HG03139 (cell line): ENCODE data around the gene MXRA8.
A peak's percentile ranks its signal among the peaks of the same experiment; 100 is the strongest.
"Not testable (repeated sequence)": the region's sequence is repeated elsewhere in the genome, so short reads cannot be mapped to it uniquely, and the experiment has no call there.

Experiments
- ATAC-seq: cut with Tn5 transposase; IDR thresholded peaks from one replicate; pipeline ENCODE4 v1.9.1; 2021; ENCODE audit not compliant: unreplicated experiment

Gene MXRA8, protein sequence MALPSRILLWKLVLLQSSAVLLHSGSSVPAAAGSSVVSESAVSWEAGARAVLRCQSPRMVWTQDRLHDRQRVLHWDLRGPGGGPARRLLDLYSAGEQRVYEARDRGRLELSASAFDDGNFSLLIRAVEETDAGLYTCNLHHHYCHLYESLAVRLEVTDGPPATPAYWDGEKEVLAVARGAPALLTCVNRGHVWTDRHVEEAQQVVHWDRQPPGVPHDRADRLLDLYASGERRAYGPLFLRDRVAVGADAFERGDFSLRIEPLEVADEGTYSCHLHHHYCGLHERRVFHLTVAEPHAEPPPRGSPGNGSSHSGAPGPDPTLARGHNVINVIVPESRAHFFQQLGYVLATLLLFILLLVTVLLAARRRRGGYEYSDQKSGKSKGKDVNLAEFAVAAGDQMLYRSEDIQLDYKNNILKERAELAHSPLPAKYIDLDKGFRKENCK

DNA sequence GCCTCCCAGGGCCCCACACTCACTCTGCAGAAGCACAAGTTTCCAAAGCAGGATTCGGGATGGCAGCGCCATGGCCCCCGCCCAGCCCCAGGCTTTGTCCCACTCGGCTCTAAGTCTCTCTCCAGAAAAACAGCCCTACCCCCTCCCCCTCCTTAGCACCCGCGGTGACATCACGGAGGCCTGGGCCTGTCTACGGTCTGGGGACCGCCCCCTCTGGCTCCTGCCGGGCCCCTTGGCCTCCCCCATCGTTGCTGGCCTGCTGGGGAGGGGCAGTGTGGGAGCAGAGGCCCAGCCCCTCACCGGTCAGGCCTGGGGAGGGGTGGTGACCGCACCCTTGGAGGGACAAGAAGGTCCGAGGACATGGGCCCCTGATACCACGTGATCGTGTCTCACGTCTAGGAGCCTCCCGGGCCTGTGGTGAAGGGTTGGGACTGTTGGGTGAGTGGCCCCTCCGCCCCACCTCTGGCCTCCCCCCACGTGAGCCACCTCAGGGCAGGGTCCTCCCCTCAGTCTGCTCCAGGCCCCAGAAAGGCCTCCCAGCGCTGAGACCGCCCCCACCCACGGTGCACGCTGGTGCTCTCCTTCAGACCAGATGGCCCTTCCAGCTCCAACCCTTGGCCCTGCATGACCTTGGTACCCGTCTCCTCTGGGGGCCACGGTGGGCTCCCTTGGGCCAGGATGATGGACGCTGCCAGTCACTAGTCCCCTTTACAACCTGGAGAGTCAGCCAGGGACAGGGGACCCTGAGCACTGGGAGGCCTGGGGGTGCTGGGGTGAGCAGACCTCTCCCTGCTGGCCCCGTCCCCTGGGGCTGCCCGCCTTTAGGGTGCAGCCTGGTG is at the start of gene MXRA8:
TSS of gene MXRA8 (minus strand) at position 123 of the 839 bp plus-strand sequence. CDS start at position 72, 51 bp downstream.
- ATAC-seq: no peak

DNA sequence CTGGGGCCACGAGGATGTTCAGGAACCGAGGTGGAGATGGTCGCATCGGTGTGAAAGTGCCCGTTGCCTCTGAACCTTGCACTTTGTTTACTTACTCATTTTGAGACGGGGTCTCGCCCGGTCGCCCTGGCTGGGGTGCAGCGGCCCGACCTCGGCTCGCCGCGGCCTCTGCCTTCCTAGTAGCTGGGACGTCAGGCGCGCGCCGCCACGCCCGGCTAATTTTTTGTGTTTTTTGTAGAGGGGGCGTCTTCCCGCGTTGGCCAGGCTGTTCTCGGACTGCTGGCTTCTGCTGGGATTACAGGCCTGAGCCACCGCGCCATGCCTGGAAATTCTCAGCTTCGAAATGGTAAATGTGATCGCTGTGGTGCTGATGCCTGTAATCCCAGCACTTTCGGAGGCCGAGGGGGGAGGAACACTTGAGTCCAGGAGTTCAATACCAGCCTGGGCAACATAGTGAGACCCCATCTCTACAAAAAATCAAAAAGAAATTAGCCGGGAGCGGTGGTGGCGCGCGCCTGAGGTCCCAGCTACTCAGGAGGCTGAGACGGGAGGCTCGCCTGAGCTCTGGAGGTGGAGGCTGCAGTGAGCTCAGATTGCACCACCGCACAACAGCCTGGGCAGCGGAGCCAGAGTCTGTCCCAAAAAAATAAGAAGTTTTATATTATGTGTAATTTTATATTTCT is 49.4 kb upstream of the MXRA8 start:
- peak; percentile 22 for ATAC-seq

DNA sequence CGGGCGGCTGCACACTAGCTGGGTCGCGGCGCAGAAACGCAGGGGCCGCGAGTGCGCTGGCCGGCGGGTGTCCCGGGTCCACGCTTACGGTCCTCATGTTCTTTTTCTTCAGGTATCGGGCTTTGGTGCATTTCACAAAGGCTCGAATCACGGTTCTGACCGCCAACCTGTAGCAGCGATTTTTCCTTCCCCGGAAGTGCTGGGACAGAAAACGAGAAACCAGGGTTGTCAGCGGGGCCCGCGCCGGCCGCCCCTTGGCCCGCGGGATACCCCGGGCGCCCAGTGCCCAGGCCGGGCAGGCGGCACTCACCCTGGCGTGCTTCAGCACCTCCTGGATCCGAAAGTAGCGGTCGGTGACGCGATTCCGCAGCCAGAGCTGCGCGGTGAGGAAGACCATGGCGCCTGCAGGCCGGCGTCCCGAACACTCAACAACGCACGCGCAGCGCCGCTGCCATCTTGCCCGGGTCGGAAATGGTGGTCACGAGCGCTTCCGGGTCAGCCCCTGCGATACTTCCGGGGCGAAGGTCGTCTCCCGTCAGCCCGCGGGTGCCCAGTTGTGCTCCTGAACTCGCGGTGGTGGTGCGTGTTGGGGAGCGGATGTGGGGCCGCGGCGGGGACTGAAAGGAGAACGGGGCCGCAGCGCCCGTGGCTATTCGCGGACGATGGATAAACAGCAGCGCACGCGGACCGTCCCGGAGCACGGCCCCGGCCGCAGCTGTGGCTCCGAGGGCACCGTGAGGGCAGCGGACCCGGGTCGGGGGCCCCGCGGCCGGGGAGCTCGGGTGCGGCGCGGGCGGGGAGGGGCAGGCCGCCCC is 48.7 kb upstream of the MXRA8 start, which contains the start of gene MRPL20:
TSS of gene MRPL20 (minus strand) at position 473 of the 815 bp plus-strand sequence. CDS start at position 397, 76 bp downstream.
- ATAC-seq: peak; percentile 85

DNA sequence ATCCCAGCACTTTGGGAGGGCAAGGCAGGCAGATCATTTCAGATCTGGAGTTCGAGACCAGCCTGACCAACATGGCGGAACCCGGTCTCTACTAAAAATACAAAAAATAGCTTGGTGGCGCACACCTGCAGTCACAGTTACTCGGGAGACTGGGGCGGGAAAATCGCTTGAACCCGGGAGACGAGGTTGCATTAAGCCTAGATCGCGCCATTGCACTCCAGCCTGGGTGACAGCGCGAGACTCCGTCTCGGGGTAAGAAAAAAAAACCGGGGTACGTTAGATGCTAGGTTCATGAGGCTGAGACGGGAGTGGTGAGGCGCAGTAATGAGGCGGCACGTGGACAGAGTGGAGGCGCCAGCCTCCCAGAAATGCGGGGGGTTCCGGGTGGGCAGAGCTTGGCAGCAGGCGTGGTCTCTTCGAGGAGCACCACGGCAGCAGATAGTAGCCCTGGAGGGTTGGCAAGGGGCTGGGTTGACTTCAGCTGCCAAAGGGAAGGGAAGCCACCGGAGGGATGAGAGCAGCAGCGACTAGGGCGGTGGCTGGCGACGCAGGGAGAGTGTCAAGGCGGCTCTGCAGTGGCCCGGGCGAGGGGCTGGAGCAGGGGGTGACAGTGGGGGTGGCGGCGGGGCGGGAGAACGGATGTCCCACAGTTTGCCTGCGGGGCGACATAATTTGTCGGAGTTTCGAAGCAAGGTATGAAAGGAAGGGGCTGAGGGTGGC is 47.9 kb upstream of the MXRA8 start:
- no peak for ATAC-seq

DNA sequence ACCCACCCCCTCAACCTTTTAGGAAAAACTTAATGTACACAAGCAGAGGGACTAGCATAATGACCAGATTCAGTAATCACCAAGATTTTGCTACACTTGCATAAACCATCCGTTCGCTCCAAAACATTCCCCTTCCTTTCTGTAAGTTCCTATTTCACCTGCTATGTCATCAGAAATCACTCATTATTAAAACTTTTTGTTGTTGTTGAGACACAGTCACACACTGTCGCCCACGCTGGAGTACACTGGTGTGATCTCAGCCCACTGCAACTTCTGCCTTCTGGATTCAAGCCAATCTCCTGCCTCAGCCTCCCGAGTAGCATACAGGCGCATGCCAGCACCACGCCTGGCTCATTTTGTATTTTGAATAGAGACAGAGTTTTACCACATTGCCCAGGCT is 45.3 kb upstream of the MXRA8 start:
- no peak for ATAC-seq

DNA sequence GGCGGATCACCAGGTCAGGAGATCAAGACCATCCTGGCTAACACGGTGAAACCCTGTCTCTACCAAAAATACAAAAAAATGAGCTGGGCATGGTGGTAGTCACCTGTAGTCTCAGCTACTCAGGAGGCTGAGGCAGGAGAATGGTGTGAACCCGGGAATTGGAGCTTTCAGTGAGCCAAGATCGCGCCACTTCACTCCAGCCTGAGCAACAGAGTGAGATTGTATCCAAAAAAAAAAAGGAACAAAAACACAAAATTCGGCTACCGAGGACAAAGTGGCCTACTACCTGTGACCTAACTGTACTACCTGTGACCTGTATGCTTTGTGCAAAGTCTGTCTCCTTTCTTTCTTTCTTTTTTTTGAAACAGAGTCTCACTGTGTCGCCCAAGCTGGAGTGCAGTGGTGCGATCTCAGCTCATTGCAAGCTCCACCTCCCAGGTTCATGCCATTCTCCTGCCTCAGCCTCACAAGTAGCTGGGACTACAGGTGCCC is 44.6 kb upstream of the MXRA8 start:
- not testable (repeated sequence) for ATAC-seq

DNA sequence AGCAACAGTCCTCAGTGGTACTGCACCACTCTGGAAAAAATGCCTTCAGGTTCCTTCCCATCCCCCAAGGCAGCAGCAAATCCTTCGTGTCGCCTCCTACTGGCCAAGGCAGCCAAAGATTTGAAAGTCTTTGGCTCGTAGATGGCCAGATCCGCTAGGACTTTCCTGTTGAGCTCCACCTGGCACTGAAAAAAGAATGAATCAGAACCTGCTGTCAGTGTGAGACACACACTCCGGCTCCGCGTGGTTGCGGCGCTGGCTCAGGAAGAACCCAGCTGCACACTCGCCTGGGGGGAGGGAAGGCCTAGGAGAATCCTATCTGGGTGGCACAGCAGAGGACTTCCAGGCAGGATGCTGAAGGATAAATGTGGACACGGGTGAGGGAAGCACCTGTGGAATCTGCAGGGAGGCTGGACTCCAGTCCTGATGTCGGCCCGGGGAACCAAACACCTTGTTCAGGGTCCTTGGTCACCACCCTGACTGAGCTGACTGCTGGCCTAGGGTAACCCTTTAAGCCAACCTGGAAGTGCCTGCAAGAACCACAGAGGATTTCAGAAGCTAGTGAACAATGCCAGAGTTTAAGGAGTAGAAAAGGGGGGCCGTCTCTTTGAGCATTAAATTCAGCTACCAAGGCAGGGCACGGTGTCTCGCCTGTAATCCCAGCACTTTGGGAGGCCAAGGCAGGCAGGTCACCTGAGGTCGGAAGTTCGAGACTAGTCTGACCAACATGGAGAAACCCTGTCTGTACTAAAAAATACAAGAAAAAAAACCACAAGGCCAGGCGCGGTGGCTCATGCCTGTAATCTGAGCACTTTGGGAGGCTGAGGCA is 43.9 kb upstream of the MXRA8 start:
- no peak for ATAC-seq

DNA sequence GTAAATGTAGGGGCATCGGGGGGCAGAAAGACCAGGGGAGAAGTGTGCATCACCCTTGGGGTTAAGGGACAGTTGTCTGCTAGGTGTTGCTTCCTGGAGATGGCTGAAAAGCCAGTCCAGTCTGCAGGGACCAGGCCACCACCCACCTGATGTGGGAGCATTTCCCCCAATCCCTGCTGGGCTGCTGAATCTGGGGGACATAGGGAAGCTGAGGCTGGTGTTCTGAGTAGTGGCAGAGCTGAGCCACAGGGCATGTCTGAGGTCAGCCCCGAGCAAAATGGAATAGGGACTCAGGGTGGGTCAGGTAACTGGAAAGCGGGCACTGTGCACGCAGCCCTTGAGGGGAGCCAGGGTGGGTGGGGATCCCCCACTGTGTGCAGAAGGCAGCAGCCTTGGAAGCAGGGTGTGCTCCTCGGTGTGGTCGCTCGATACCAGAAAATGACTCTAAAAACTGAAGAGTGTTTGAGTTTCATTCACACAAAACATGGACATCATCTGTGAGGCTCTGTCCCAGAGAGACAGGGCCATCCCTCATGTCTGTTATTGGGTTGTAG is 43.2 kb upstream of the MXRA8 start:
- ATAC-seq: no peak

DNA sequence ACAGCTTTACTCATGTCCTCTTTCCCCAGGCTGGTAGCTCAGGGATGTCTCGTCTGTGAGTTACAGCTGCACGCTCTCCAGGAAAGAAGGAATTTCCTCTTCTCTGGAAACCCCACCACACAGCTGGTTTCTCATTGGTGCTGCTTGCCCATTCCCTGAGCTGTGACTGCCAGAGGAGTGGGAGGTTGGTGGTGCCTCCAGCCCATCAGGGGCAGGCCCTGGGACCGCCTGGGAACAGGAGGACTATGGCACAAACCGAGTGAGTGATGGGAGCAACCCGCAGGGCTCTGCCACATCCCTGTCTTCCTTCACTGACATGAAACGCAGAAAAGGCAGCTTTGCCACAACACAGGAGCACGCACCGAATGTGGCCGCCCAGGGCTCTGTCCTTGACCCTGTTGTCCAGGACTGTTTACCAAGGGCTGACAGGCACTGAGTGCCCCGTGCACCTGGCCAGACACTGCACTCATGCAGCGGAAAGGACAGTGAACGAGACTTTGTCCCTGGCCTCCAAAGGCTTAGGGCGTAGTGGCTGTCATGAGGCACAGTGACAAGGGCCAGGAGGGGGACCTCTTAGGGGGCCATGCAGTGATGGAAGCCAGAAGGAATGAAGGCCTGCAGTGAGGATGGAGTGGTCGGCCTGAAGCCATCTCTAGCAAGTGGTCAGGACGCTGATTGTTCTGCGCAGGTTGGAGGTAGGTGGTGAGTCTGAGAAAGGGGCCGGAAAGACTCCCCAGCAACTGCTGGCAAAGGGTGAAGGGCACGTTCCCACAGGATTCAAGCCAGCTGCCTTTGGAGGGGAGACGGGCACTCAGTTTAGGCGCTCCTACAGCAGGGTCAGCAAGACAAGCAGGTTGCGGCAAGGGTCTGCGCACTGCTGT is 42.5 kb upstream of the MXRA8 start:
- no peak for ATAC-seq

DNA sequence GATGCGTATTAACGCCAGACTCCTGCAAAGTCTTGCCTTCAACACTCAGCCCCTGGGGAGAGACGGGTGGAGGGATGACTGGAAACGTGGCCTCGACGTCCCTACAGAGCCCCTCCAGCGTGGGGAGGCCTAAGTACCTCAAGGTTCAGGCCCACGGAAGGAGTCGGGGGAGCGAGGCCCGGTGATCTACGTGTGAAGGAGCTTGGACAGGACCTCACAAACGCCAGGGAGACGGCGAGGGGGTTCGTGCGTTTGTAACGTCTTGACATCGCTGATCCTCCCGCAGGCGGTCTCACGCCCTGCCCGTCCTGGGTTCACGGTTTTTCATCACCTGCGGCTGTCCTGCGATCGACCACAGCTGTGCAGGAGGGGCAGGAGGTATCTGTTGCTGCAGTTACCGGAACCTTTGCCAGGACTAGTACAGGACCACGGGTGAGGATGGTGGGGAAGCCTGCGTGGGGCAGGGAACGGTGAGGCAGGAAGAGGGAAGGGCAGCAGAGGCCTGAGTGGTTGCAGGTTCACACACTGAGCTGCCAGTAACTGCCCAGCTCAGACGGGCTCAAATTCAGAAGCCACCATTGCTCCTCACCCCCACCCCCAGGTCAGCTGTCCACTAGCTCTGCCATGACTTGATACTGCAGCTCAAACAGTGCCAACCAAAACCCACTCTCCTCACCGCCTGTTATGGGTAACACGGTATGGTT is 41.7 kb upstream of the MXRA8 start:
- ATAC-seq: no peak

DNA sequence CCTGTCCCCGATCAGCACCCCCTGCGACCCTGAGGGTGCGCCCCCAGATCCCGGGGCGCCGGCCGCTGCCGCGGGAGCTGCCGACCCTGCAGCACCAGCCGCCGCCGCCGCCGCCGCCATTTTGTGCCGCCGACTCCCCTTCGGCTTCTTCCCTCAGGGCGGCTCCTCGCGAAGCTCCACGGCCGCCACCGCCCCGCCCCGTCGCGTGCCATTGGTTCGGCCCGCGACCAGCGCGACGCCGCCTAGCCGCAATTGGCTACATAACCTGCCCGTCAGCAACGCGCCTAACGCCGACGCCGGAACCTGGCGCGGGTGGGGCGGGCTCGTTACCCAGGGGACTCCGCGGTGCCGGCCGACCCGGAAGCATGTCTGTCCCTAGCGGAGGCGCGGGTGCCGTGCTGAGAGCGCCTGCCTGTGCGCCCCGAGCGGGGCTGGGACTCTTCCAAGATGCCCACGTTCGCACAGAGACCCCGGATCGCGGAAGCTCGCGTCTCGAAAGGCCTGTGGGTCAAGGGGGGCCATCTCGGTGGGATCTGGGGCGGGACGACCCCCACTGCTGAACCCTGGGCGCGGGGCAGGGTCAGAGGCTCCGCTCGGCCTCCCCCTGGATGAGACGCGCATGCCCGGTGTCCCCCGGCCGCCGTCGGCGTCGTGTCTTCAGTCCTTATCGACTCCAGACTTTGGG is 41.0 kb upstream of the MXRA8 start, which contains the start of gene CCNL2:
TSS of gene CCNL2 (minus strand) at position 149 of the 685 bp plus-strand sequence. CDS start at position 120, 29 bp downstream.
- ATAC-seq: peak; percentile 93

DNA sequence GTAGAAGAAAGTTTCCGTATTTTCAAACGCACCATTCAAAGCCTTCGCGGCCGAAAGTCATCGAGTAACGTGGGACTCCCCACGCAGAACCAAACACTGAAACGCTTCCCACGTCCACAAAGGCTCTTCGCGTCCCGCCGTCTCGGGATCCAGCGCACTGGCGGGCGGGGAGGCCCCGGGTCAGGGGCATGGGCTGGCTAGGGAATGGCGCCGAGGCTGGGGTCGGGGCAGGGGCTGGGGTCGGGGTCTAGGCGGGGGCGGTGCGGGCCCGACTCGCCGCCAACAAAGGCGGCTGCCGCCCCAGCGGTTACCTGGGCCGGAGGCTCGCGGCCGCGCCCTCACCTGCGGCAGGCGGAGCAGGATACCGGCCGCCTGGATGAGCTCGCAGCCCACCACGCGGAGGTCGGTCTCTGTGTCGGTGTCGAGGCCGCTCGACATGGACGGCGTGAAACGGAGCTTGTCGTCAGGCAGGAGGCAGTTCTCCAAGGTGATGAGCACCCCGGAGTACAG is 40.4 kb upstream of the MXRA8 start:
- peak; percentile 5 for ATAC-seq

DNA sequence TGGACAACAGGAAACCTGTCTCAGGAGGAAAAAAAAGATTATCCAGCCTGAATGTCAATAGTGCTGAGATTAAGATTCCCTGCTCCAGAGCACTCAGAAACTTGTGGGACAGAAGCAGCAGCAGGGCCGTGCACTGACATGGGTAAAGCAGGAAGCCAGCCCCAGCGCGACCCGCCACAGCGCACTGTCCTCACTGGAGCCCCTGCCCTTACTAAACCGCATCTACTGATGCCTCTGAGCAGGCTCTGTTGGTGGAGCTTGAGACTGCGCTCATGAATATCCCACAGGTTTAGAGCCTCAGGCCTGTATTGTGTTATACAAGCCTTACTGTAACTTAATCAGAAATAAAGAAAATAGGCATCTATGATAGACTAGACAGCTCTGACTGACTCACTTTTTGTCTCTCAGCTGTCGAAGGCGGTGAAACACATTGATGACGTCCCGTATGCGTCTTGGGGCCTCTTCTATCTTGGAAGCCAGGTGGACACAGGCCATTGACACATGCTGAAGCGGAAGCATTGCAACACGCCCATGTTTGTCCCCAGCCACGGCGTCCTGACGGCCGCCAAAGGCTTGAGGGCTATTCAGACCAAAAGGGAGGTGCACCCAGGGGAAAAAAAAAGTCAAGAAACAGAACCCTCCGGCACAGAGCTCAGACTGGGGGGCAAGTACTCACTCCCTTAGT is 39.6 kb upstream of the MXRA8 start:
- ATAC-seq: no peak

DNA sequence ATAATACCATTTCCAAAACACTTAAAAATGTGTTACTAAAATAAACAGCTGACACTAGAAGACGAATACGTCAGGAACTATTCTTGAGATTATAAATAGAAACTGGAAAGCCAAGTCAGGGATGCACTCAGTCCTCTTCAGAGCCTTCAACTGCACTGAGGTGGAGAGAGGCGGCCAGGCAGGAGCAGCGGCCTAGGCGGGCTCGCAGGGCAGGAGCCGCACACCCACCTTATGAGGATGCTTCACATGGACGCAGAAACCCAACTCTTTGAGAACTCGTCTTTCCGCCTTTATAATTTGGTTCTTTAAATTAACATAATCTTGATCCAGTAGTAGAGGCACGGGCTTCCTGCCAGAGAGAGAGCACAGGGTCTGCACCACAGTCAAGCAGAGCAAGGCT is 36.8 kb upstream of the MXRA8 start:
- ATAC-seq: no peak

DNA sequence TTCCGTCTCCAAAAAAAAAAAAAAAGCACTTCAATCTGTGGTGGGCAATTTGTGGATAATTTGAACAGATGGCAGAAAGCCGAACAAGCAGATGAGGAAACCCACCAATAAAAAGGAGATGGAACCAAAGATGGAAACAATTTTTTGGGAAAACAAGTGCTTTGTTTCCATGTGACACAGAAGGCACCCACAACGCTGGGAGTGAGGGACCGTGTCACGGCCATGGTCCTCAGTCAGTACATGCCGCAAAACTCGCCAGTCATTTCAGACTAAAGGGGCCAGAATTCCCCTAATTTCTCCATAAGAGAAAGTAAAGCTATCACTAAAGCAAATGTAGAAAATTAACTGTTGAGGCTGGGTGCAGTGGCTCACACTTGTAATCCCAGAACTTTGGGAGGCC is 35.8 kb upstream of the MXRA8 start:
- no peak for ATAC-seq
